Mucosa of rectum (tissue), 2 donors: Measurements from ENCODE around the gene ADAP1.

Source experiments
- H3K27ac ChIP-seq, 2 donors: one replicate each; pipeline ENCODE4 v1.7.0; 2013; ENCODE audit warnings: inconsistent platforms in 2 of 2, low read depth in 2 of 2, low read length in 2 of 2
- H3K27me3 ChIP-seq, 2 donors: one replicate each; pipeline ENCODE4 v1.7.0; 2013; ENCODE audit warnings: low read length in 2 of 2; ENCODE audit not compliant: control insufficient read depth in 2 of 2, insufficient read depth in 2 of 2
- H3K36me3 ChIP-seq, 2 donors: one replicate each; pipeline ENCODE4 v1.7.0; 2013; ENCODE audit warnings: low read length in 2 of 2; ENCODE audit not compliant: control insufficient read depth in 2 of 2, insufficient read depth in 2 of 2
- H3K4me1 ChIP-seq, 2 donors: one replicate each; pipeline ENCODE4 v1.7.0; 2013; ENCODE audit warnings: low read length in 2 of 2, mild to moderate bottlenecking in 1 of 2; ENCODE audit not compliant: control insufficient read depth in 2 of 2, insufficient read depth in 2 of 2
- H3K4me3 ChIP-seq, 2 donors: one replicate each; pipeline ENCODE4 v1.7.0; 2013; ENCODE audit warnings: low read length in 2 of 2
- H3K9ac ChIP-seq, 2 donors: one replicate each; pipeline ENCODE4 v1.7.0; 2013; ENCODE audit warnings: low read length in 2 of 2, low read depth in 1 of 2, mild to moderate bottlenecking in 1 of 2
- H3K9me3 ChIP-seq, 2 donors: one replicate each; pipeline ENCODE4 v1.7.0; 2013; ENCODE audit warnings: low read length in 2 of 2; ENCODE audit not compliant: control insufficient read depth in 2 of 2
- donor health status: healthy.
- donor health status: Normal muscosa, but diverticular disease.

Gene ADAP1

GRCh38 chr7:898855-899681, 55.4 kb downstream of the ADAP1 start:
- Histone ChIP-seq H3K9me3 (no peaks in the 10 kb centered on the region), H3K4me3 (no peak overlapping the region), H3K36me3 (peaks cover 49 to 62% of the 10 kb centered on the region in 2 donors), H3K4me1 (peaks cover 6 to 14% of the 10 kb centered on the region in 2 donors), H3K27ac (no peak overlapping the region), H3K9ac (no peak overlapping the region), H3K27me3 (no peaks in the 10 kb centered on the region)

GRCh38 chr7:898460-898854, 56.0 kb downstream of the ADAP1 start:
- Histone ChIP-seq H3K9me3 (no peaks in the 10 kb centered on the region), H3K27me3 (no peaks in the 10 kb centered on the region), H3K27ac (no peak overlapping the region), H3K9ac (no peak overlapping the region), H3K4me1 (peaks cover 6 to 14% of the 10 kb centered on the region in 2 donors), H3K4me3 (no peak overlapping the region), H3K36me3 (peaks cover 52 to 67% of the 10 kb centered on the region in 2 donors)

GRCh38 chr7:897771-898376, 56.6 kb downstream of the ADAP1 start:
- Histone ChIP-seq H3K9ac (no peak overlapping the region), H3K27ac (no peak overlapping the region), H3K4me3 (no peak overlapping the region), H3K9me3 (no peaks in the 10 kb centered on the region), H3K4me1 (peaks cover 6 to 11% of the 10 kb centered on the region in 2 donors), H3K36me3 (peaks cover 52 to 69% of the 10 kb centered on the region in 2 donors), H3K27me3 (no peaks in the 10 kb centered on the region)

- Histone ChIP-seq H3K4me3 (no peak overlapping the region), H3K27ac (no peak overlapping the region), H3K27me3 (no peaks in the 10 kb centered on the region), H3K36me3 (peaks cover 58 to 73% of the 10 kb centered on the region in 2 donors), H3K9ac (no peak overlapping the region), H3K4me1 (peaks cover 6 to 11% of the 10 kb centered on the region in 2 donors), H3K9me3 (no peaks in the 10 kb centered on the region)
Observed at GRCh38 chr7:897086-897485, 57.4 kb downstream of the ADAP1 start.

- Histone ChIP-seq H3K4me3 (no peak overlapping the region), H3K4me1 (peaks cover 6 to 8% of the 10 kb centered on the region in 2 donors), H3K9ac (no peak overlapping the region), H3K9me3 (no peaks in the 10 kb centered on the region), H3K27ac (no peak overlapping the region), H3K36me3 (peaks cover 64 to 79% of the 10 kb centered on the region in 2 donors), H3K27me3 (no peaks in the 10 kb centered on the region)
Observed at GRCh38 chr7:896346-897075, 58.0 kb downstream of the ADAP1 start.

GRCh38 chr7:895451-896052, 58.9 kb downstream of the ADAP1 start:
- H3K27ac ChIP-seq = no peak overlapping the region
- H3K4me3 ChIP-seq = no peak overlapping the region
- no peaks in the 10 kb centered on the region for H3K4me1 ChIP-seq
- H3K36me3 ChIP-seq = peaks cover 73 to 89% of the 10 kb centered on the region in 2 donors
- H3K9ac ChIP-seq = no peak overlapping the region
- H3K27me3 ChIP-seq = no peaks in the 10 kb centered on the region
- H3K9me3 ChIP-seq = no peaks in the 10 kb centered on the region

GRCh38 chr7:894927-895450, 59.5 kb downstream of the ADAP1 start:
- H3K9me3 ChIP-seq = no peaks in the 10 kb centered on the region
- H3K36me3 ChIP-seq = peaks cover 76 to 88% of the 10 kb centered on the region in 2 donors
- no peaks in the 10 kb centered on the region for H3K4me1 ChIP-seq
- no peak overlapping the region for H3K9ac ChIP-seq
- no peak overlapping the region for H3K27ac ChIP-seq
- no peaks in the 10 kb centered on the region for H3K27me3 ChIP-seq
- no peak overlapping the region for H3K4me3 ChIP-seq

GRCh38 chr7:894164-894867, 60.2 kb downstream of the ADAP1 start:
- Histone ChIP-seq H3K4me1 (no peaks in the 10 kb centered on the region), H3K9me3 (no peaks in the 10 kb centered on the region), H3K4me3 (no peak overlapping the region), H3K27ac (no peak overlapping the region), H3K27me3 (no peaks in the 10 kb centered on the region), H3K9ac (no peak overlapping the region), H3K36me3 (peaks cover 75 to 81% of the 10 kb centered on the region in 2 donors)

- peaks cover 75 to 77% of the 10 kb centered on the region in 2 donors for H3K36me3 ChIP-seq
Observed at GRCh38 chr7:893686-894085, 60.8 kb downstream of the ADAP1 start.

More at GRCh38 chr7:893686-894085, 60.8 kb downstream of the ADAP1 start:
- H3K9me3 ChIP-seq = no peaks in the 10 kb centered on the region
- H3K27me3 ChIP-seq = no peaks in the 10 kb centered on the region
- no peak overlapping the region for H3K4me3 ChIP-seq
- H3K4me1 ChIP-seq = no peaks in the 10 kb centered on the region
- H3K9ac ChIP-seq = no peak overlapping the region
- H3K27ac ChIP-seq = no peak overlapping the region
